ENCODE results near the gene VAC14.

VAC14 gene

GRCh38 chr16:70708366-70709246 lies 92.4 kb downstream of the VAC14 start:
- no peak for TF ChIP-seq CTCF (IDR thresholded peaks at IDR 0.05; ENCODE audit: insufficient read depth, low read length, poor library complexity, severe bottlenecking)
- Histone ChIP-seq H3K36me3 (ENCODE audit: control insufficient read depth, insufficient read depth, low read length) (peaks cover 5% of the 10 kb centered on the region), H3K27me3 (replicated peaks; ENCODE audit: control insufficient read depth, insufficient read depth, low read length) (no peaks in the 10 kb centered on the region), H3K4me3 (replicated peaks; ENCODE audit: low read depth, low read length) (no peak overlapping the region)
- DNase-seq (ENCODE audit: extremely low read depth, insufficient read length), result no peak

GRCh38 chr16:70706948-70707465 lies 94.0 kb downstream of the VAC14 start:
- no peak for TF ChIP-seq CTCF (IDR thresholded peaks at IDR 0.05; ENCODE audit: insufficient read depth, low read length, poor library complexity, severe bottlenecking)
- no peaks in the 10 kb centered on the region for H3K27me3 ChIP-seq (replicated peaks; ENCODE audit: control insufficient read depth, insufficient read depth, low read length)
- no peak for DNase-seq (ENCODE audit: extremely low read depth, insufficient read length)
- peaks cover 5% of the 10 kb centered on the region for H3K36me3 ChIP-seq (ENCODE audit: control insufficient read depth, insufficient read depth, low read length)
- no peak overlapping the region for H3K4me3 ChIP-seq (replicated peaks; ENCODE audit: low read depth, low read length)

GRCh38 chr16:70705056-70705455 lies 95.9 kb downstream of the VAC14 start:
- no peak for DNase-seq (ENCODE audit: extremely low read depth, insufficient read length)
- H3K4me3 ChIP-seq (replicated peaks; ENCODE audit: low read depth, low read length), result no peak overlapping the region

GRCh38 chr16:70704586-70704985 lies 96.4 kb downstream of the VAC14 start:
- no peak for DNase-seq (ENCODE audit: extremely low read depth, insufficient read length)
- Histone ChIP-seq H3K27me3 (replicated peaks; ENCODE audit: control insufficient read depth, insufficient read depth, low read length) (no peaks in the 10 kb centered on the region), H3K36me3 (ENCODE audit: control insufficient read depth, insufficient read depth, low read length) (peaks cover 4% of the 10 kb centered on the region), H3K4me3 (replicated peaks; ENCODE audit: low read depth, low read length) (no peak overlapping the region)
- no peak for TF ChIP-seq CTCF (IDR thresholded peaks at IDR 0.05; ENCODE audit: insufficient read depth, low read length, poor library complexity, severe bottlenecking)

More at GRCh38 chr16:70705056-70705455, 95.9 kb downstream of the VAC14 start:
- no peak for TF ChIP-seq CTCF (IDR thresholded peaks at IDR 0.05; ENCODE audit: insufficient read depth, low read length, poor library complexity, severe bottlenecking)
- H3K36me3 ChIP-seq (ENCODE audit: control insufficient read depth, insufficient read depth, low read length), result peaks cover 3% of the 10 kb centered on the region
- H3K27me3 ChIP-seq (replicated peaks; ENCODE audit: control insufficient read depth, insufficient read depth, low read length), result no peaks in the 10 kb centered on the region

GRCh38 chr16:70703835-70704381 lies 97.0 kb downstream of the VAC14 start:
- no peak for DNase-seq (ENCODE audit: extremely low read depth, insufficient read length)
- peaks cover 6% of the 10 kb centered on the region for H3K36me3 ChIP-seq (ENCODE audit: control insufficient read depth, insufficient read depth, low read length)
- no peaks in the 10 kb centered on the region for H3K27me3 ChIP-seq (replicated peaks; ENCODE audit: control insufficient read depth, insufficient read depth, low read length)
- no peak for TF ChIP-seq CTCF (IDR thresholded peaks at IDR 0.05; ENCODE audit: insufficient read depth, low read length, poor library complexity, severe bottlenecking)
- H3K4me3 ChIP-seq (replicated peaks; ENCODE audit: low read depth, low read length), result no peak overlapping the region

All from GM06990 (cell line).